GM12865 (cell line): ENCODE measurements around the gene RRP7A.
"Not testable (repeated sequence)": the region's sequence is repeated elsewhere in the genome, so short reads cannot be mapped to it uniquely, and the experiment has no call there.

Experiments
- DNase-seq: peaks from one replicate; pipeline ENCODE4 v3.0.0; 2010; ENCODE audit warnings: low read depth
- H3K4me3 ChIP-seq: 2 replicates; pipeline ENCODE4 v1.5.1; 2011; ENCODE audit warnings: mild to moderate bottlenecking, low read depth, low read length, control low read depth
- CTCF ChIP-seq: IDR thresholded peaks from 2 replicates; pipeline ENCODE4 v1.5.1; 2011; ENCODE audit warnings: low read length, control low read depth, low read depth, inconsistent platforms; ENCODE audit not compliant: insufficient read depth; ENCODE audit errors: missing control alignments

The RRP7A gene

GRCh38 chr22:42519525-42520401, at the start of gene RRP7A:
Gene RRP7A (minus strand): TSS chr22:42519796. CDS start chr22:42519786, 10 bp downstream.
- DNase-seq = peak; percentile 87
- peak within 1 kb of the TSS; percentile 87 for H3K4me3 ChIP-seq
- TF ChIP-seq CTCF = no peak

- H3K4me3 ChIP-seq, DNase-seq: not testable (repeated sequence)
Measured at GRCh38 chr22:42567950-42568349, 48.4 kb upstream of the RRP7A start.

- TF ChIP-seq CTCF = no peak
- no peak overlapping the region for H3K4me3 ChIP-seq
- no peak for DNase-seq
Measured at GRCh38 chr22:42565956-42566355, 46.4 kb upstream of the RRP7A start.

- no peak for TF ChIP-seq CTCF
- no peak for DNase-seq
- H3K4me3 ChIP-seq = no peak overlapping the region
Measured at GRCh38 chr22:42564699-42565098, 45.1 kb upstream of the RRP7A start.

GRCh38 chr22:42563943-42564342, 44.3 kb upstream of the RRP7A start:
- DNase-seq, H3K4me3 ChIP-seq: not testable (repeated sequence)

GRCh38 chr22:42562684-42563083, 43.1 kb upstream of the RRP7A start:
- no peak for TF ChIP-seq CTCF
- no peak for DNase-seq
- no peak overlapping the region for H3K4me3 ChIP-seq

GRCh38 chr22:42562279-42562678, 42.7 kb upstream of the RRP7A start:
- no peak for TF ChIP-seq CTCF
- DNase-seq = no peak
- H3K4me3 ChIP-seq = no peak overlapping the region

GRCh38 chr22:42561856-42562255, 42.3 kb upstream of the RRP7A start:
- no peak for DNase-seq
- H3K4me3 ChIP-seq = no peak overlapping the region
- no peak for TF ChIP-seq CTCF
